Measurements from ENCODE around the gene YTHDF1. TPM values are rescaled to one million over a fixed set of nuclear protein-coding genes. Genes with fewer than 3 reads are reported as not detected.

The YTHDF1 gene
- total RNA-seq, 1 donor from 2014 or later = 44.9 TPM

DNA sequence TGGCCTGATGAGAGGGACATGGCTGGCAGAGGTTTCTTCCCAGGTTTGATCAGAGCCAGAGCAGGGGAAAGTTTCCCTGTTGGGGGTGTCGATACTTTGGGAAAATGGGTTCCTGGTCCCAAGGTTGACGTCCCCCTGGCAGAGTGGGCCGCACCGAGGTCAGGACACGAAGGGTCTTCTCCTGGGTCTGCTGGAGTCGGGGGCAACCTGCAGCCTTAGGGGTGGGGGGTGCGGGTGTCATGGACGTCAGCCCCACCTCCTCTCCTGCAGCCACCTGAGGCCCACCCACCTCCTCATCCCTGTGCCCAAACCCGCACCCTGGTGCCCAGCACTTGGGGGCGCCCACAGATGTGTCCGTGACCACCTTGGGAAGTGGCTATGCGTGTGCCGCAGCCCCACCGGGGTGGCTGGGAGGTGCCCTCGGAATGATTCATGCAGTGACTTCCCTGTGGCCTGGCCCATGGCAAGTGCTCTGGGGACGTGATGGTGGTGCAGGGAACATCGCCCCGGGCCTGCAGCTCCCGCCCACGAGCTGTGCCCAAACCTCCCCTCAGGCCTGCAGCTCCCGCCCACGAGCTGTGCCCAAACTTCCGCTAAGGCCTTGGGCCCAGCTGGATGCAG is 64.9 kb downstream of the YTHDF1 start:
- H3K36me3 Mint-ChIP-seq (ENCODE audit: unreplicated experiment) = peaks cover 1% of the 10 kb centered on the region
- TF ChIP-seq, protein P1, sequence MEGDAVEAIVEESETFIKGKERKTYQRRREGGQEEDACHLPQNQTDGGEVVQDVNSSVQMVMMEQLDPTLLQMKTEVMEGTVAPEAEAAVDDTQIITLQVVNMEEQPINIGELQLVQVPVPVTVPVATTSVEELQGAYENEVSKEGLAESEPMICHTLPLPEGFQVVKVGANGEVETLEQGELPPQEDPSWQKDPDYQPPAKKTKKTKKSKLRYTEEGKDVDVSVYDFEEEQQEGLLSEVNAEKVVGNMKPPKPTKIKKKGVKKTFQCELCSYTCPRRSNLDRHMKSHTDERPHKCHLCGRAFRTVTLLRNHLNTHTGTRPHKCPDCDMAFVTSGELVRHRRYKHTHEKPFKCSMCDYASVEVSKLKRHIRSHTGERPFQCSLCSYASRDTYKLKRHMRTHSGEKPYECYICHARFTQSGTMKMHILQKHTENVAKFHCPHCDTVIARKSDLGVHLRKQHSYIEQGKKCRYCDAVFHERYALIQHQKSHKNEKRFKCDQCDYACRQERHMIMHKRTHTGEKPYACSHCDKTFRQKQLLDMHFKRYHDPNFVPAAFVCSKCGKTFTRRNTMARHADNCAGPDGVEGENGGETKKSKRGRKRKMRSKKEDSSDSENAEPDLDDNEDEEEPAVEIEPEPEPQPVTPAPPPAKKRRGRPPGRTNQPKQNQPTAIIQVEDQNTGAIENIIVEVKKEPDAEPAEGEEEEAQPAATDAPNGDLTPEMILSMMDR (IDR thresholded peaks at IDR 0.05) = no peak
- no peaks in the 10 kb centered on the region for H3K4me1 Mint-ChIP-seq (ENCODE audit: unreplicated experiment)
- H3K4me3 Mint-ChIP-seq (ENCODE audit: unreplicated experiment) = no peak overlapping the region
- DNase-seq (ENCODE audit: extremely low spot score, unreplicated experiment) = no peak
- peaks cover 17% of the 10 kb centered on the region for H3K9me3 Mint-ChIP-seq (ENCODE audit: unreplicated experiment)
- H3K27ac Mint-ChIP-seq (ENCODE audit: unreplicated experiment) = no peak overlapping the region
- peaks cover 17% of the 10 kb centered on the region for H3K27me3 Mint-ChIP-seq (ENCODE audit: unreplicated experiment)

DNA sequence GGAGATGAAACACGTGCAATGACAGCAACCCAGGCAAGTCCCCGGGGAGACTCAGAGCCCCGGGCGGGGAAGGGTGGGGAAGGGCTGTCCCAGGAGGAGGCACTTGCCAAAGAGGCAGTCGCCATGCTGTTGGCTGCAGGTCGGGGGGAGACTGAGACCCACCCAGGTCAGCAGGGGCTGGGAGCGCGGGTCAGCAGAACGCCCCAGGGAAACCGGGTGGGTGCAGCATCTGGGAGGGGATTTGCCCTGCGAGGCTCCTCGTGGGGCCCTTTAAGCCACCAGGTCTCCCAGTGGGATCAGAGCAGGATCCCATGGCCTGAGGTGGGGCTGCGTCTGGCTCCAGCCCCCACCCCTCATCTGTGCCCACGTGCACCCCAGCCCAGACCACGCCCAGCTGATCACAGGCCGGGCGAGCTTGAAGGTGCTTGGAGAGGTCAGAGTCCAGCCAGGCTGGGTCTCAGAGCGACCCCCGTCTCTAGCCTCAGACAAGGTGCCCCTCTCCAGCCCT is 65.5 kb downstream of the YTHDF1 start:
- Mint-ChIP-seq H3K9me3 (ENCODE audit: unreplicated experiment) (peaks cover 17% of the 10 kb centered on the region), H3K27me3 (ENCODE audit: unreplicated experiment) (peaks cover 19% of the 10 kb centered on the region), H3K36me3 (ENCODE audit: unreplicated experiment) (peaks cover 1% of the 10 kb centered on the region), H3K27ac (ENCODE audit: unreplicated experiment) (no peak overlapping the region), H3K4me1 (ENCODE audit: unreplicated experiment) (no peaks in the 10 kb centered on the region), H3K4me3 (ENCODE audit: unreplicated experiment) (no peak overlapping the region)
- TF ChIP-seq, protein P1 (IDR thresholded peaks at IDR 0.05) = no peak
- no peak for DNase-seq (ENCODE audit: extremely low spot score, unreplicated experiment)

DNA sequence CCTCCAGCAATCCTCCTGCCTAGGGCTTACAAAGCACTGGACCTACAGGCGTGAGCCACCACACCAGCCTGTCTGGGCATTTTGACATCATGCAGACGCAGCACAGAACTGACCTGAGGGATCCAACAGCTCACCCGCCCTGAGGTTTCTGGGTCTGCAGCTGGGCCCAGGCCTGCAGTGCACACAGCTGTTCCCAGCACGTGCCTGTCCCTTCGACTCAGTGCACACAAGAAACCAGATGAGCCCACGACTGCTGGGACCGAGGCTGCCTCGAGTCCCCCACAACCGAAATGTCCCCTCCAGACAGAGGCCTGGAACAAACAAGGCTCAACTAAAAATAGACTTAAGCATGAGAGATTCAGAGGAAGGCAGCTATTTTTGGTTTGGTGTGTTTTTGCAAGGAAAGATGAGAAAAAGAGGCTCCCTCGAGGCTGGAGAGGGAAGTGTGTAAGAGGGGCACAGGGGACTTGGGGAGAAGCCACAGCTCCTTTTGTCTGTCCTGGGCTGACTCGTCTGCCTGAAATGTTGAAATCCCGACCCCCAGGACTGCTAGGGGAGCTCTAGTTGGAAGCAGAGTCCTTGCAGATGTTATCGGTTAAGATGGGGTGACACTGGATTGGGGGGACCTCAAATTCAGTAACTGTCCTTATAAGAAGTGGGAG is 66.3 kb downstream of the YTHDF1 start:
- TF ChIP-seq, protein P1 (IDR thresholded peaks at IDR 0.05) = no peak
- Mint-ChIP-seq H3K27me3 (ENCODE audit: unreplicated experiment) (peaks cover 20% of the 10 kb centered on the region), H3K4me3 (ENCODE audit: unreplicated experiment) (no peak overlapping the region), H3K36me3 (ENCODE audit: unreplicated experiment) (peaks cover 1% of the 10 kb centered on the region), H3K27ac (ENCODE audit: unreplicated experiment) (no peak overlapping the region), H3K9me3 (ENCODE audit: unreplicated experiment) (peaks cover 17% of the 10 kb centered on the region), H3K4me1 (ENCODE audit: unreplicated experiment) (no peaks in the 10 kb centered on the region)
- DNase-seq (ENCODE audit: extremely low spot score, unreplicated experiment) = no peak

DNA sequence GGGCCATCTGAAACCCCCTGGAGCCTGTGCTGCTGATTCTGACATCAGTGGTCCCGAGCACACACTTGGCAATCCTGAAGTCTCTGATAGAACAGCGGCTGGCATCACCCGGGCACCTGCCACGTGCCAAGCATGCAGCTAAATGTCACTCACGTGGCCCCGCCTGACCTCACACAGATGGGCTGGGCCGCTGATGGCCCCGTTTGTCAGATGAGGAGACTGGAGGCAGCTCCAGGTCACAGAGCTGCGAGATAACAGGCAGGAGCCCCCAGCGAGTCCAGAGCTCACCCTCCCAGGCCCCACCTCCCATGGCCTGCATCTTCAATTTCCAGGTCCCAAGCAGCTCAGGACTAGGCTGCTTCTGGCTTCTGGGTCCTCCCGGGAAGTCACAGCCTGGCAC is 67.2 kb downstream of the YTHDF1 start:
- Mint-ChIP-seq H3K9me3 (ENCODE audit: unreplicated experiment) (peaks cover 17% of the 10 kb centered on the region), H3K27ac (ENCODE audit: unreplicated experiment) (no peak overlapping the region), H3K27me3 (ENCODE audit: unreplicated experiment) (peaks cover 24% of the 10 kb centered on the region), H3K36me3 (ENCODE audit: unreplicated experiment) (peaks cover 1% of the 10 kb centered on the region), H3K4me1 (ENCODE audit: unreplicated experiment) (no peaks in the 10 kb centered on the region), H3K4me3 (ENCODE audit: unreplicated experiment) (no peak overlapping the region)
- TF ChIP-seq, protein P1 (IDR thresholded peaks at IDR 0.05) = no peak
- DNase-seq (ENCODE audit: extremely low spot score, unreplicated experiment) = no peak

DNA sequence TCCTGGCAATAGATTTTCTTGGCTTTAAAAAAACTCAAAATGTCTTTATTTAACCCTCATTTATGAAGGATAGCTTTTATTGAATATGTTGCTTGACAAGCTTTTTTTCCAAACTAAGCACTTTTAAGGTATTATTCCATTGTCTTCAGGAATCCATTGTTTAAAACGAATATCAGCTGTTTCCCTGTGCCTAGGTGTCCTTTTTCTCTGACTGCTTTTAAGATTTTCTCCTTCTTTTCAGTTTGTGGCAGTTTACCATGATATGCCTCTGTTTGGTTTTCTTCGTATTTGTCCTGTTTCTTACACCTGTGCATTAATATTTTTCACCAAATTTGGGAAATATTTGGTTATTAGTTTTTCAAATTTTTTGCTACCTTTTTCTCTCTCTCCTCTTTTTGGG is 68.4 kb downstream of the YTHDF1 start:
- H3K27ac Mint-ChIP-seq (ENCODE audit: unreplicated experiment) = no peak overlapping the region
- H3K36me3 Mint-ChIP-seq (ENCODE audit: unreplicated experiment) = peaks cover 1% of the 10 kb centered on the region
- no peaks in the 10 kb centered on the region for H3K4me1 Mint-ChIP-seq (ENCODE audit: unreplicated experiment)
- H3K4me3 Mint-ChIP-seq (ENCODE audit: unreplicated experiment) = no peak overlapping the region
- H3K27me3 Mint-ChIP-seq (ENCODE audit: unreplicated experiment) = peaks cover 27% of the 10 kb centered on the region
- H3K9me3 Mint-ChIP-seq (ENCODE audit: unreplicated experiment) = peaks cover 17% of the 10 kb centered on the region
- no peak for DNase-seq (ENCODE audit: extremely low spot score, unreplicated experiment)
- TF ChIP-seq, protein P1 (IDR thresholded peaks at IDR 0.05) = no peak

Data from osteocyte (in vitro differentiated cells).